HG02884 (cell line): ENCODE data around the gene MPHOSPH9.

Experiments used
- ATAC-seq: cut with Tn5 transposase; IDR thresholded peaks from one replicate; pipeline ENCODE4 v1.9.1; 2021; ENCODE audit warnings: mild to moderate bottlenecking, moderate library complexity; ENCODE audit not compliant: unreplicated experiment

MPHOSPH9 gene

GRCh38 chr12:123131291-123131832, 101.6 kb downstream of the MPHOSPH9 start:
- ATAC-seq: no peak

GRCh38 chr12:123129621-123130020, 103.3 kb downstream of the MPHOSPH9 start:
- ATAC-seq: no peak

- ATAC-seq: no peak
Measured at GRCh38 chr12:123127182-123127495, 105.8 kb downstream of the MPHOSPH9 start.

- ATAC-seq: no peak
Measured at GRCh38 chr12:123126294-123127181, 106.4 kb downstream of the MPHOSPH9 start.

GRCh38 chr12:123122626-123123025, 110.3 kb downstream of the MPHOSPH9 start:
- no peak for ATAC-seq

DNA sequence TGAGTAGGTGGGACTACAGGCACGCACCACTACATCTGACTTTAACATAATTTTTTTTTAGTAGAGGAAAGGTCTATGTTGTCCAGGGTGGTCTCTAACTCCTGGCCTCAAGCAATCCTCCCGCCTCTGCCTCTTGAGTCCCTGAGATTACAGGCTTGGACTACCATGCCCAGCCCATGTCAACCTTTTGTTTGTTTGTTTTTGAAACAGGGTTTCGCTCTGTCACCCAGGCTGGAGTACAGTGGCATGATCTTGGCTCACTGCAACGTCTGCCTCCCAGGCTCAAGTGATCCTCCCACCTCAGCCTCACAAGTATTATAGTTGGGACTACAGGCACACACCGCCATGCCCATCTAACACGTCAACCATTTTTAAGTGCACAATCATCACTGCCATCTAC, 111.3 kb downstream of the MPHOSPH9 start:
- ATAC-seq: no peak

DNA sequence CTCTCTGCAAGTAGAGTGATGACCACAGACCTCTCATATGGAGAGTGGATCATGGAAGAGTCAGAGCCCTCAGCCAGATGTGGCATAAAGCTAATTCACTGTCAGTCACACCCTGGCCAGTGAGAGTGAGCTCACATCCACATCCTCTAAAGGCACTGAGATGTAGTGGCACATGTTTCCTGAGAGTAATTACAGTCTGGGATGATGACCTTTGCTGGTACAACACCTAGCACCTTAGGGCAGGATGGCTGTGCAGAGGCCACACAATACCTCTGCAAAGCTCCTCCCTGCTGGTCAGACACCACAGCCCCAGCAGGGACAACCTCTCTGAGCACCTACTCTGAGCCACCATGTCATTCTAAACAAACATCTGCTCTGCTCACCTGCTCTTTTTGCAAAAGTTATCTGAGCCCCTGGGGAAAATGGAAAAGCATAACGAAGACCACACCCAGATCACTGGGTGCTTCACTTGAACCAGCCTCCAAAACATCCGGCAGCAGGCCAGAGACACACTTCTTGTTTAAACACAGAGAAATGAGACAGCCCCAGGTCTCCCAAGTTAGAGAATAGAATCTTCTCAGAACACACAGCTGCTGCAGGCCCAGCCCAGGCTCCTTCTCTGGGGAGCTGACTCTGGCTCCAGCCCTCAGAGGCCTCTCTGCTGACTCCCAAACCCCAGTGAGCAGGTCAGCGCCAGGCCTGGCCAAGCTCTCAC, 112.3 kb downstream of the MPHOSPH9 start:
- peak; percentile 20 for ATAC-seq

- peak; percentile 88 for ATAC-seq
Measured at GRCh38 chr12:123119808-123120207, 113.1 kb downstream of the MPHOSPH9 start.

DNA sequence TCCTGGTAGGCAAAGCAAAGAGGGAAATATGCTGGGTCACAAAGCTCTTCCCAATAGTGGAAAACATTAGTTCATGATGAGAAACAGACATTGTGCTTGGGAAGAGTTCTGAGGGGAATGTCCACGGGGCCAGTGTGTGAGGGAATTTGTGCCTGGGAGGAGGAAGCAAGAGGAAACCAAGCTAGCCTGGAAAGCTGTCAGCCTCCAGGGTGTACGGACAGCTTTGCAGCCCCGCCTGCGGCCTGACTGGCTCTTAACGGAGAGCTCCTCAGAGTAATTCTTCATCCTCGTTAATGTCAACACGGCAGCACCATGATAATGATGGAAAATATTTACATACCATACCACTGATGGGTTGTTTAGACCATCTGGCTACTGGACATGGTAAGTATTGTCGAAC, 114.4 kb downstream of the MPHOSPH9 start:
- no peak for ATAC-seq

- no peak for ATAC-seq
Measured at GRCh38 chr12:123115409-123116121, 117.4 kb downstream of the MPHOSPH9 start.

GRCh38 chr12:123114304-123115083, 118.4 kb downstream of the MPHOSPH9 start:
- no peak for ATAC-seq

DNA sequence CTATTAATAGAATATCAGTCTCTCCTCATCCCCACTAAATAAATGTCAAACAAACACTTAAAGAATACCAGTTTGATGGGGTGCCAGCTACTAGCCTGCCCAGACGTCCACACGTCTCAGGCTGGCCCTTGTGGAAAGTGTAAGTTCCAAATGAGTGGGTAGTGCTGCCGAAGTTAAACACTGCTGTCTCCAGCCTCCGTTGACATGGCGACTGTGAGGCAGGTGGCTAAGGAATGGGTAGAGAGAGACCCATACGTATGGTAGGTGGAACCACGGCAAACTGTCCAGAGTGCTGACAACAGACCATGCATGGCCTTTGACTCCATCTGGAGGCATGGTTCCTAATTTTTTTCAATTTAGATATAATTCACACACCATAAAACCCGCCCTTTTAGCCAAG, 119.9 kb downstream of the MPHOSPH9 start:
- ATAC-seq: no peak

GRCh38 chr12:123111498-123112165, 121.3 kb downstream of the MPHOSPH9 start:
- no peak for ATAC-seq

DNA sequence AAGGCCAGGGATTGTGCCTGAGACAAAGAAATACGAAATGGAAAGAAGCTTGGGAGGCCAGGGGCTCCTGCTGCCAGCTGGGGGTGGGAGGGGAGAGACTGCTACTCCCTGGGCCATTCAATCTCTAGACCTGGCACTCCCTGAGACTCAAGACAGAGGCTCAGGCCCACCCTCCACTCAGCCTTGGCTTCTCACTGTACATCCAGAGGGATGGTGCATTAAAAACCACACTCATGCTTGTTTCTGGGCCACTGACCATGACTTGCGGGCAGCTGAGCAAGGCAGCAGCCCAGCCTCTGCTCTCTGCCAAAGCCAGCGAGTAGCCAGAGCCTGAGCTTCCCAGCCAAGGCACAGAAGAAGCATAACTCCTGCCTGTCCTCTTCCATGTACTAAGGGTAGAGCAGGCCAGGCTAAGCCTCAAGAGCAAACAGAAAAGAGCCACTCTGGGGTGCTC, 123.6 kb downstream of the MPHOSPH9 start:
- no peak for ATAC-seq

DNA sequence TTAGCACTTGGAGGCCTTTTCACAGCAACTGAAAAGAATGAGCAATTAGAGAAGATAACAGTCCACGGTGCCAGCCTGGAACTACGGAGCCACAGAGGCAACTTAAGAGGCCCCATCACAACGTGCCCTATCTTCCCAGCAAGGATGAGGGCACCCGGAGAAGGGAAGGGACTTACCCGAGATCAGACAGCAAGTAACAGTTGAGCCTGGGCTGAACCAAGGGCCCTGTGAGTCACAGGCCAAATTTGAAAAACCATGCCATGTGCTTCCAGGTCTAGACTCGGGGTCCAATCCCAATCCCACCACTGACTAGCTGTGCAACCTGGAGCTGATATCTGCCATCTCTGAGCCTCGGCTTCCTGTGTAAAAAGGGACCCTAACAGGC, 124.3 kb downstream of the MPHOSPH9 start:
- ATAC-seq: no peak

DNA sequence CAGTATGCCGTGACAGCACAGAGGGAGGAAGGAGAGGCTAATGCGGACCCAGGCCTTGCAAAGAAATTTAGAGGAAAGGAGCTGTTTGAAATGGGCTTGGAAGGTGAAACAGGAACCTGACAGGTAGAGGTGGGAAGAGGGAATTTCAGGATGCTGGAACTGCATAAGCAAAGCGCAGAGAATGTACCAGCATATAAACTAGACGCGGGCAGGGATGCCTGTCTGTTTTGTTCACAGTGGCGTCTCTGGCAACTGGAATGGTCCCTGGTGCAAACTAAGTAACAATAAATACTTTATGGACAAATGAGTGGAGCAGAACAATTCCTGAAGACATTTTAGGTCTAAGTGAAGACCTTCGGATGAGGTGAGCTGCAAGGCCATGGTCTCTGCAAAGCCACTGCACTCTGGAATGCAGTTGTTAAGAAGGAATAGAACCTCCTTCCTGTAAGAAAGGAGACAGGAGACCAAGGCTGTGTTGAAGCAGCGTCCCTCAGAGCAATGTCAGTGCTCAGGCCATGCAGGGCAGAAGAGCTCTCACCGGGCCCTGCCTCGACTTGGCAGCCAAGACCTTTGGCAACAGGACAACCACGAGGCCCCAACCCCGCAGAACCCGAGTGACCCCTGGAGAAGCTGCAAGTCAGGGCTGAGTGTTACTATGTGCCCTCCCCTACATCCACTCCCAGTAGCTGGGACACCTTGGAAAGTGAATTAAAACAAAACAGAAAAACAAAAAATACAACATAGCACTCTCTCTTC, 124.8 kb downstream of the MPHOSPH9 start:
- ATAC-seq: no peak

- no peak for ATAC-seq
Measured at GRCh38 chr12:123106640-123107359, 126.1 kb downstream of the MPHOSPH9 start.

DNA sequence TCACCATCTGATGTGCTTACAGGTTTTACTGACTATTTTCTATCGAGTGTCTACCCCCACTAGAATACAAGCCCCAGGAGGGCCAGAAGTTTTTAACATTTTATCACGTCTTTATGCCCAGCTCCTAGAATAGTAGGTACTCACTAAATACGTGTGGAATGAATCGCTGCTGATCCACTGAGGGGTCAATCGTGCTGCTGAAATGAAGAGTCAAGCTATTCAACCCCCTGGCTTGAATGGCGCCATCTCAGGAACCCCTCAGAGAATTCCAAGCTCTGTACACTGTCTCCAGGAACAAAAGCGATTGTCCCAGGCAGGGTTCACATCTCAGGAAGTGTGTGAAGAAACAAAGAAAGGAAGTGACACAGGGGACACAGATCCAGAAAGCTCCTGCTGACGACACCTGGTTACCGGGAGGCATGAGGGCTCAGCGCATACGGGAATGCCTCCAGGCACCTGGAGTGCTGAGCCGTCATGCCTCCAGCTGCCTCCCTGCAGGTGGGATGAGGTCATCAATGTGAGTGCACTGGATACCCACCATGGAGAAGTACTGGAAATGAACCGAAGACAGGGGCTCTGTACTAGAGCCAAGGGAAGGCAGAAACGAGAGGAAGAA, 127.6 kb downstream of the MPHOSPH9 start:
- ATAC-seq: no peak
